ENCODE results near the gene CNKSR3. TPM values are rescaled to one million over a fixed set of nuclear protein-coding genes. Genes with fewer than 3 reads are reported as not detected.

CNKSR3 gene
- total and polyA plus RNA-seq, 2 experiments from 2014 or later = 1.9 to 5.7 TPM

- no peak for TF ChIP-seq REST (IDR thresholded peaks at IDR 0.05; ENCODE audit: unreplicated experiment)
- TF ChIP-seq JUNB (IDR thresholded peaks at IDR 0.05; ENCODE audit: unreplicated experiment) = no peak
These were observed 4.0 kb upstream of the CNKSR3 start (continued) for GRCh38 chr6:154514481-154514880.

GRCh38 chr6:154513601-154514320 is 3.3 kb upstream of the CNKSR3 start:
- Histone ChIP-seq H3K36me3 (ENCODE audit: insufficient read depth) (no peaks in the 10 kb centered on the region), H3K4me1 (ENCODE audit: insufficient read depth) (peaks cover 47% of the 10 kb centered on the region), H3F3A (replicated peaks; ENCODE audit: low read depth) (0 out of 2 replicates have a peak, but pooled peaks cover 1% of the 10 kb centered on the region), H3K4me3 (no peak overlapping the region), H2AFZ (no peak overlapping the region), H3K27me3 (ENCODE audit: insufficient read depth) (peaks cover 69% of the 10 kb centered on the region), H3K79me2 (replicated peaks; ENCODE audit: insufficient read depth) (no peaks in the 10 kb centered on the region), H3K4me2 (no peak overlapping the region), H3K9me2 (ENCODE audit: insufficient read depth) (no peaks in the 10 kb centered on the region), H3K27ac (ENCODE audit: low read depth) (no peak overlapping the region), H4K20me1 (replicated peaks; ENCODE audit: insufficient read depth) (no peaks in the 10 kb centered on the region)
- DNase-seq (ENCODE audit: low spot score) (no peak), ATAC-seq (no peak)
- Mint-ChIP-seq H3K27me3 (ENCODE audit: insufficient read depth, low read depth, poor library complexity) (peaks cover 16% of the 10 kb centered on the region), H3K9me3 (no peaks in the 10 kb centered on the region), H3K4me3 (no peak overlapping the region), H3K27ac (no peak overlapping the region), H3K4me1 (peaks cover 50% of the 10 kb centered on the region), H3K36me3 (ENCODE audit: low read depth) (no peaks in the 10 kb centered on the region)
- TF ChIP-seq ZNF462 (CRISPR knock-in tag; IDR thresholded peaks at IDR 0.05) (no peak), CTCF (conservative IDR thresholded peaks at IDR 0.05; ENCODE audit: low read depth in 2 of 2) (no peak), ETS1 (IDR thresholded peaks at IDR 0.05) (no peak), JUNB (IDR thresholded peaks at IDR 0.05; ENCODE audit: unreplicated experiment) (no peak), EZH2 (IDR thresholded peaks at IDR 0.05; ENCODE audit: low read depth, unreplicated experiment) (no peak), ZNF331 (CRISPR knock-in tag; IDR thresholded peaks at IDR 0.05; ENCODE audit: low read depth) (no peak), STAT1 (IDR thresholded peaks at IDR 0.05; ENCODE audit: unreplicated experiment) (no peak)

Data from GM23338 (cell line).